ENCODE measurements around the gene TINAGL1.

DNA sequence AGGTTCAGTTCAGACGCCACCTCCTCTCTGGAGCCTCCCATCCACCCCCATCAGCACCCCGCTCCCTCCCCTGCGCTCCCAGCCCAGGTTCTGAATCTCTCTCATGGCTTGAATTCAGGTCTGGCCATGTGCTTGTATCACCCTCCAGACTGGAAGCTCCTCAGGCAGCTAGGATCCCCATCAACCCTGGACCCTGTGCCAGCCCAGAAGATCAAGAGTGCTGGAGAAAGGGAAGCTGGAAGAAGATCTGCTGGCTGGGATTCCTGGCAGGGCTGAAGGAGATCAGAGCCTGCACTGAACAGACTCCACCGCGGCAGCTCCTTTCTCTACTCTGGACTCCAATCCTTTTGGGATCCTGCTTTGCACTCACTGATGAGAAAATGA, 11.7 kb upstream of the TINAGL1 start:
- TF ChIP-seq POLR2A (IDR thresholded peaks at IDR 0.05) (no peak), POLR2AphosphoS5 (IDR thresholded peaks at IDR 0.05) (no peak), EP300 (IDR thresholded peaks at IDR 0.05) (no peak)
- TF ChIP-seq, protein P1, sequence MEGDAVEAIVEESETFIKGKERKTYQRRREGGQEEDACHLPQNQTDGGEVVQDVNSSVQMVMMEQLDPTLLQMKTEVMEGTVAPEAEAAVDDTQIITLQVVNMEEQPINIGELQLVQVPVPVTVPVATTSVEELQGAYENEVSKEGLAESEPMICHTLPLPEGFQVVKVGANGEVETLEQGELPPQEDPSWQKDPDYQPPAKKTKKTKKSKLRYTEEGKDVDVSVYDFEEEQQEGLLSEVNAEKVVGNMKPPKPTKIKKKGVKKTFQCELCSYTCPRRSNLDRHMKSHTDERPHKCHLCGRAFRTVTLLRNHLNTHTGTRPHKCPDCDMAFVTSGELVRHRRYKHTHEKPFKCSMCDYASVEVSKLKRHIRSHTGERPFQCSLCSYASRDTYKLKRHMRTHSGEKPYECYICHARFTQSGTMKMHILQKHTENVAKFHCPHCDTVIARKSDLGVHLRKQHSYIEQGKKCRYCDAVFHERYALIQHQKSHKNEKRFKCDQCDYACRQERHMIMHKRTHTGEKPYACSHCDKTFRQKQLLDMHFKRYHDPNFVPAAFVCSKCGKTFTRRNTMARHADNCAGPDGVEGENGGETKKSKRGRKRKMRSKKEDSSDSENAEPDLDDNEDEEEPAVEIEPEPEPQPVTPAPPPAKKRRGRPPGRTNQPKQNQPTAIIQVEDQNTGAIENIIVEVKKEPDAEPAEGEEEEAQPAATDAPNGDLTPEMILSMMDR (IDR thresholded peaks at IDR 0.05), result no peak

All from gastroesophageal sphincter (tissue), 3 donors.